RWPE1 (cell line): ENCODE measurements around the gene RIC8B.

Experiments
- CTCF ChIA-PET: fragments of 350-600 bp; sonication (Branson Sonifier 250); formaldehyde crosslinking; extraction: SDS; loops from one replicate; lab custom pipeline; 2021; lab: Yijun Ruan, JAX
- POLR2A ChIA-PET: fragments of 400-600 bp; formaldehyde crosslinking; extraction: SDS; loops from one replicate; lab custom pipeline; 2020; ENCODE audit warnings: antibody characterized with exemption; ENCODE audit not compliant: low non-redundant PET; lab: Yijun Ruan, JAX
- DNase-seq: peaks from one replicate; pipeline ENCODE4 v3.0.0; 2012; ENCODE audit warnings: low spot score
- H3K27ac ChIP-seq: fragments of 450-650 bp; 2 replicates; pipeline ENCODE4 v1.5.1; 2017
- CTCF ChIP-seq: fragments of 450-650 bp; conservative IDR thresholded peaks from 2 replicates; pipeline ENCODE4 v1.5.1; 2017; ENCODE audit warnings: low read depth, mild to moderate bottlenecking

RIC8B gene

GRCh38 chr12:106889326-106889725 lies 114.8 kb downstream of the RIC8B start:
- DNase-seq, result no peak
- no peak for TF ChIP-seq CTCF
- no peak overlapping the region for H3K27ac ChIP-seq
- ChIA-PET POLR2A (no interaction called here), CTCF (interaction anchor here (0.6 to 0.7 kb wide), 3 partner anchors 8 to 864 kb away, joined by 5 to 9 read pairs (median 5); no protein-coding TSS in a partner anchor)

GRCh38 chr12:106889950-106890626 lies 115.6 kb downstream of the RIC8B start:
- no peak for TF ChIP-seq CTCF
- no peak for DNase-seq
- POLR2A ChIA-PET, result no interaction called here
- CTCF ChIA-PET, result interaction anchor here (0.6 kb wide), 1 partner anchor 93 kb away, joined by 9 read pairs; no protein-coding TSS in a partner anchor
- no peak overlapping the region for H3K27ac ChIP-seq

GRCh38 chr12:106892075-106892474 lies 117.6 kb downstream of the RIC8B start:
- no peak for TF ChIP-seq CTCF
- DNase-seq, result peak; percentile 14
- ChIA-PET POLR2A (no interaction called here), CTCF (interaction anchor here (0.6 kb wide), 1 partner anchor 164 kb away, joined by 3 read pairs; no protein-coding TSS in a partner anchor)
- H3K27ac ChIP-seq, result no peak overlapping the region

GRCh38 chr12:106893451-106893850 lies 119.0 kb downstream of the RIC8B start:
- no peak overlapping the region for H3K27ac ChIP-seq
- CTCF ChIA-PET, result no interaction called here
- TF ChIP-seq CTCF, result no peak
- no peak for DNase-seq
- POLR2A ChIA-PET, result no interaction called here

- no peak for TF ChIP-seq CTCF
- no peak overlapping the region for H3K27ac ChIP-seq
- no peak for DNase-seq
- CTCF ChIA-PET, result interaction anchor here (0.5 to 0.7 kb wide), 2 partner anchors 154 to 210 kb away, joined by 5 to 8 read pairs; no protein-coding TSS in a partner anchor
- POLR2A ChIA-PET, result no interaction called here
Observed at GRCh38 chr12:106894774-106895173, 120.3 kb downstream of the RIC8B start.

- POLR2A ChIA-PET, result no interaction called here
- no peak for TF ChIP-seq CTCF
- no peak overlapping the region for H3K27ac ChIP-seq
- DNase-seq, result no peak
- CTCF ChIA-PET, result interaction anchor here (0.6 kb wide), 2 partner anchors 39 to 152 kb away, joined by 3 read pairs; no protein-coding TSS in a partner anchor
Observed at GRCh38 chr12:106896603-106897002, 122.1 kb downstream of the RIC8B start.
